GM12892 (cell line): ENCODE data around the gene DGLUCY.

Source experiments
- POLR2A ChIP-seq: IDR thresholded peaks from 2 replicates; pipeline ENCODE4 v1.6.1; 2011; ENCODE audit warnings: low read depth, low read length, control low read depth
- POLR2AphosphoS5 ChIP-seq: IDR thresholded peaks from 2 replicates; pipeline ENCODE4 v1.6.1; 2011; ENCODE audit warnings: low read depth, low read length, control low read depth

DNA sequence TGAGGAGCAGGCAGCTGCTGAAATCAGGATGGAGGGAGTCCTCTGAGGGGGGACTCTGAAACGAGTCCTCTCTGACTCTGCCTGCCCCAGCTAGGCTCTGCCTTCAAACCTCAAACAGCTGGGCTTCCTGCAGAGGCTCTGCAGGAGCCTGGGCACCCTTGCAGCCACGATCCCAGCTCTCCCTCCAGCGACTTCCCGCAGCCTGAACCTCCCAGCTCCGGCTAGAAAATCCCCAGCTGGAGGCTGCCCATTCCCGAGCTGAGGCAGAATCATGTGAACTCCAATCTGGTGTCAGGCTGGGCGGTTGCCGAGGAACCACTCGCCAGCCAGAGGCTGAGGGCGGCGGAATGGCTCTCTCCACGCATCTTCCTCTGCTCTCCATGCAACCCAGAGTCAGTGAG, 130.6 kb downstream of the DGLUCY start, which contains the start of gene GPR68:
- TF ChIP-seq POLR2A = no peak
- TF ChIP-seq POLR2AphosphoS5 = no peak
